Right ventricle myocardium superior (tissue), 1 donor: ENCODE results near the gene TEX2. TPM values are rescaled to one million over a fixed set of nuclear protein-coding genes. Genes with fewer than 3 reads are reported as not detected.
"Not testable (repeated sequence)": the region's sequence is repeated elsewhere in the genome, so short reads cannot be mapped to it uniquely, and the experiment has no call there.

Source experiments
- ATAC-seq: fragments of 200-7000 bp; cut with Tn5 transposase; one replicate; pipeline ENCODE4 v1.9.1; 2020; ENCODE audit warnings: mild to moderate bottlenecking; ENCODE audit not compliant: poor library complexity
- DNase-seq: peaks from one replicate; pipeline ENCODE4 v3.0.0-alpha.2; 2020
- intact Hi-C: fragments of 100-400 bp; cut with DNase I; formaldehyde crosslinking; loops from one replicate; pipeline ENCODE4 v1.11.2; 2022
- total RNA-seq: library from RNA; stranded (reverse); fragmentation: NEBNext Ultra II Directional; extraction: Animal tissue kit (Norgen Biotek cat#: 25700); gene quantifications from one replicate; pipeline ENCODE4 v1.2.1, GENCODE V29; 2021
- donor health status: DM: no; HTN: yes; CAD: no; lungs with severe emphysema.

TEX2 gene
- total RNA-seq, 1 donor from 2014 or later = 54.0 TPM

- ATAC-seq (no peak), DNase-seq (no peak)
- intact Hi-C loops = no loop called here
Measured at GRCh38 chr17:64198331-64199090, 64.5 kb downstream of the TEX2 start.

GRCh38 chr17:64196601-64197000 lies 66.5 kb downstream of the TEX2 start:
- intact Hi-C loops = no loop called here
- DNase-seq = no peak
- ATAC-seq = no peak

GRCh38 chr17:64193561-64193960 lies 69.5 kb downstream of the TEX2 start:
- ATAC-seq = no peak
- intact Hi-C loops = no loop called here
- no peak for DNase-seq

GRCh38 chr17:64192589-64192988 lies 70.5 kb downstream of the TEX2 start:
- intact Hi-C loops = no loop called here
- DNase-seq (no peak), ATAC-seq (no peak)

GRCh38 chr17:64190472-64190871 lies 72.6 kb downstream of the TEX2 start:
- peak; percentile 50 for ATAC-seq
- intact Hi-C loops = no loop called here
- DNase-seq = no peak

GRCh38 chr17:64188088-64188487 lies 75.0 kb downstream of the TEX2 start:
- intact Hi-C loops = no loop called here
- DNase-seq = no peak
- ATAC-seq = no peak

- ATAC-seq = no peak
- intact Hi-C loops = no loop called here
- no peak for DNase-seq
Measured at GRCh38 chr17:64187093-64187895, 75.8 kb downstream of the TEX2 start.

- ATAC-seq = no peak
- intact Hi-C loops = no loop called here
- no peak for DNase-seq
Measured at GRCh38 chr17:64186171-64187092, 76.6 kb downstream of the TEX2 start.

- DNase-seq, intact Hi-C loops, ATAC-seq: not testable (repeated sequence)
Measured at GRCh38 chr17:64185557-64185956, 77.5 kb downstream of the TEX2 start.

- DNase-seq (no peak), ATAC-seq (peak; percentile 18)
- intact Hi-C loops = no loop called here
Measured at GRCh38 chr17:64185101-64185500, 78.0 kb downstream of the TEX2 start.

GRCh38 chr17:64183815-64184214 lies 79.2 kb downstream of the TEX2 start:
- intact Hi-C loops = no loop called here
- DNase-seq (no peak), ATAC-seq (no peak)

- ATAC-seq = no peak
- no peak for DNase-seq
- intact Hi-C loops = no loop called here
Measured at GRCh38 chr17:64182325-64183012, 80.6 kb downstream of the TEX2 start.

GRCh38 chr17:64180089-64181073 lies 82.7 kb downstream of the TEX2 start:
- ATAC-seq (no peak), DNase-seq (no peak)
- intact Hi-C loops = no loop called here

- ATAC-seq, intact Hi-C loops, DNase-seq: not testable (repeated sequence)
Measured at GRCh38 chr17:64179024-64179423, 84.0 kb downstream of the TEX2 start.

- intact Hi-C loops = no loop called here
- DNase-seq (no peak), ATAC-seq (peak; percentile 1)
Measured at GRCh38 chr17:64178011-64178825, 84.8 kb downstream of the TEX2 start.

GRCh38 chr17:64177311-64178010 lies 85.6 kb downstream of the TEX2 start:
- ATAC-seq (no peak), DNase-seq (no peak)

More at GRCh38 chr17:64177311-64178010, 85.6 kb downstream of the TEX2 start:
- intact Hi-C loops = no loop called here
